Tibial nerve (tissue), 3 donors: ENCODE data around the gene RNU4-1.

Experiments used
- POLR2A ChIP-seq, 2 donors: fragments of 450-650 bp; IDR thresholded peaks; one replicate each; pipeline ENCODE4 v1.6.1; 2017; ENCODE audit warnings: antibody characterized with exemption in 2 of 2, mild to moderate bottlenecking in 2 of 2, moderate library complexity in 2 of 2
- TF ChIP-seq, protein P1 (sequence below), 5 experiments: fragments of 200-600 bp in 3 of 5; fragments of 450-650 bp in 2 of 5; sonication (generic) in 3 of 5; IDR thresholded peaks; one replicate each; pipeline ENCODE4 v1.5.1; 2016 to 2019; ENCODE audit warnings: antibody characterized with exemption in 5 of 5, mild to moderate bottlenecking in 3 of 5, moderate library complexity in 2 of 5

DNA sequence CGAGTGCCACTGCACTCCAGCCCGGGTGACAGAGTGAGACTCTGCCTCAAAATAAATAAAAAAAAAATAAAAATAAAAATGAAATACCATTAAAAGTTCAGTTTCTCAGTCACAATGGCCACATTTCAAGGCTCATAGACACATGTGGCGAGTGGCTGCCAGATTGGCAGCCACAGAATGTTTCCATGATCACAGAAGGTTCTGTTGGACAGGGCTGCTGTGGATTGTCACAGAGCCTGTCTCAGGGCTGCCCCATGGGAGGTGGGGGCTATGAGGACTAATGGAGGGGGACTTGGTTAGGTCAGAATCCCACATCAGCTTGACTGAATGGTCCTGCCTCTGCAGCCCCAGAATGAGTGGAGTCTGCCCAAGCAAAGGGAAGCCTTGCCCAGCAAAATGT, 38.4 kb upstream of the RNU4-1 start:
- TF ChIP-seq, protein P1, sequence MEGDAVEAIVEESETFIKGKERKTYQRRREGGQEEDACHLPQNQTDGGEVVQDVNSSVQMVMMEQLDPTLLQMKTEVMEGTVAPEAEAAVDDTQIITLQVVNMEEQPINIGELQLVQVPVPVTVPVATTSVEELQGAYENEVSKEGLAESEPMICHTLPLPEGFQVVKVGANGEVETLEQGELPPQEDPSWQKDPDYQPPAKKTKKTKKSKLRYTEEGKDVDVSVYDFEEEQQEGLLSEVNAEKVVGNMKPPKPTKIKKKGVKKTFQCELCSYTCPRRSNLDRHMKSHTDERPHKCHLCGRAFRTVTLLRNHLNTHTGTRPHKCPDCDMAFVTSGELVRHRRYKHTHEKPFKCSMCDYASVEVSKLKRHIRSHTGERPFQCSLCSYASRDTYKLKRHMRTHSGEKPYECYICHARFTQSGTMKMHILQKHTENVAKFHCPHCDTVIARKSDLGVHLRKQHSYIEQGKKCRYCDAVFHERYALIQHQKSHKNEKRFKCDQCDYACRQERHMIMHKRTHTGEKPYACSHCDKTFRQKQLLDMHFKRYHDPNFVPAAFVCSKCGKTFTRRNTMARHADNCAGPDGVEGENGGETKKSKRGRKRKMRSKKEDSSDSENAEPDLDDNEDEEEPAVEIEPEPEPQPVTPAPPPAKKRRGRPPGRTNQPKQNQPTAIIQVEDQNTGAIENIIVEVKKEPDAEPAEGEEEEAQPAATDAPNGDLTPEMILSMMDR (IDR thresholded peaks at IDR 0.05): no peak
- no peak for TF ChIP-seq POLR2A (IDR thresholded peaks at IDR 0.05)
